HG02852 (cell line): ENCODE measurements around the gene COPE.
"Not testable (repeated sequence)": the region's sequence is repeated elsewhere in the genome, so short reads cannot be mapped to it uniquely, and the experiment has no call there.

ENCODE experiments used
- ATAC-seq: cut with Tn5 transposase; IDR thresholded peaks from one replicate; pipeline ENCODE4 v1.9.1; 2021; ENCODE audit warnings: mild to moderate bottlenecking, moderate library complexity; ENCODE audit not compliant: unreplicated experiment

COPE gene

GRCh38 chr19:18919086-18919899 lies at the start of gene COPE, which contains the start of gene DDX49:
TSS of gene COPE (minus strand) at chr19:18919387. CDS start at chr19:18919348, 39 bp downstream.
TSS of gene DDX49 (plus strand) at chr19:18919715. CDS start at chr19:18919742, 27 bp downstream.
- ATAC-seq: peak; percentile 88

- ATAC-seq: no peak
Measured at GRCh38 chr19:18967358-18968146, 48.4 kb upstream of the COPE start.

- no peak for ATAC-seq
Measured at GRCh38 chr19:18966307-18966706, 47.1 kb upstream of the COPE start.

- no peak for ATAC-seq
Measured at GRCh38 chr19:18964121-18964520, 44.9 kb upstream of the COPE start.

DNA sequence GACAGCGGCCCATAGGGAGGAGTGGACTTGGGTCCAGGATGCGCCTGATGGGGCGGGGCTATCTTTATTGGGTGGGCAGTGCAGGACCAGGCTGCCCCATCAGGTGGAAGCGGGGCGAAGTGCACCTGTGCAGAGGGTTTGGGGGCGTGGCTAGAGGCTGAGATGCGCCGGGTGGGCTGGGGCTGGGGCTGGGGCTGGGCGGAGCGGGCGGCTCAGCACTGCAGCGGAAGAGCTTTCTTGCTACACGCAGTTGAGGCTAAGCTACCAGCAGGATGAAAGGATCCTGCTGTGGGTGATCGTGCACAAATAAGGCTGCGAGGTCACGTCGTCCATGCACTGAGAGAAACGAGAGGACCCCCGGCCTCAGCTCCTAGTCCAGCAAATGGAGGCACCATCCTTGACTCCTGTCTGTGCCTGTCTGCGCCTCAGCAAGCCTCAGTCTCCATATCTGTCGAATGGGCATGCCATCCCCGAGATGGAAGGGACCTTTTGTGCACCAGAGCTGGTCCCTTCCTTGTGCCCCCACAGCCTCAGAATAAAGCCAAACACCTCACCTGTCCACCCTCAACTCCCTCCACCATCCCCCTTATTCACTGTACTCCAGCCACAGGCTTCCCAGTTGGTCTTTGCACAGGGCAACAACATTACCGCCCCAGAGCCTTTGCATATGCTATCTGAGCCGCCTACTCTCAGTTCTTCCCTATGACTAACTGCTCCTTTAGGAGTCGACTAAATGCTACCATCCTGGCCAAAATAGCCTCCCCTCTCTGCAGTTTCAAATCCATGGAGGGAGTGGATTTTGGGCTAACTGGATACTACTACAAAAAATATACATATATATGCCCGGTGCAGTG lies 42.8 kb upstream of the COPE start:
- ATAC-seq: no peak

- ATAC-seq: no peak
Measured at GRCh38 chr19:18960370-18960769, 41.2 kb upstream of the COPE start.

DNA sequence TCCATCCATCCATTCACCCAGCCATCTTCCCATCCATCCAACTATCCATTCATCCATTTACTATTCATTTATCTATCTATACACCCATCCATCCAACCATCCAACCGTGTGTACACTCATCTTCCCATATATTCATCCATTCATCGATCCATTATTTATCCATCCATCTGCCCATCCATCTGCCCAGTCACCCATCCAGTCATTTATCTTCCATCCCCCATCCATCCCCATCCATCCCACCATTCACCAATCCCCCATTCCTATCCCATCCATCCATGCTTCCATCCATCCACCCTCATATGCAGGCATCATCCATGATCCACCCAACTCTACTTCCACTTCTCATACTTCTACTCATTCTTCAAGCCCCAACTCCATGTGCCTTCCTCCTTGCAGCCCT lies 35.9 kb upstream of the COPE start:
- no peak for ATAC-seq

- no peak for ATAC-seq
Measured at GRCh38 chr19:18954094-18954493, 34.9 kb upstream of the COPE start.

DNA sequence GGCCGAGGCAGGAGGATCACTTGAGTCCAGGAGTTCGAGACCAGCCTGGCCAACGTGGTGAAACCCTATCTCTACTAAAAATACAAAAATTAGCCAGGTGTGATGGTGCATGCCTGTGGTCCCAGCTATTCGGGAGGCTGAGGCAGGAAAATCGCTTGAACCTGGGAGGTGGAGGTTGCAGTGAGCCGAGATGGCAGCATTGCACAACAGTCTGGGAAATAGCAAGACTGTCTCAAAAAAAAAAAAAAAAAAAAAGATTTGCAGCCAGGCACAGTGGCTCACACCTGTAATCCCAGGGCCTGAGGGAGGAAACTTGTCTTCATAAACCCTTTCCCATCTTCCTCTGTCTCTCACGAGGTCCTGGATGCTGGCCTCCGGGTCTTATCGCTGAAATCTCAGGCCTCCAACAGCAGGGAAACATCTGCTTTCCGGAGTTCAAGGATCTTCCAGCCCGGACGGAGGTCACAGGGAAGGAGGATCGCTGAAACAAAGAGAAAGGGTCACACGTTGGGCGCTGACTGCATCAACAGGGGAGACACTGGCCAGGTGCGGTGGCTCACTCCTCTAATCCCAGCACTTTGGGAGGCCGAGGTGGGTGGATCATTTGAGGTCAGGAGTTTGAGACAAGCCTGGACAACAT lies 33.3 kb upstream of the COPE start:
- ATAC-seq: not testable (repeated sequence)

- ATAC-seq: no peak
Measured at GRCh38 chr19:18951721-18952281, 32.6 kb upstream of the COPE start.

GRCh38 chr19:18949858-18950257 lies 30.7 kb upstream of the COPE start:
- no peak for ATAC-seq

DNA sequence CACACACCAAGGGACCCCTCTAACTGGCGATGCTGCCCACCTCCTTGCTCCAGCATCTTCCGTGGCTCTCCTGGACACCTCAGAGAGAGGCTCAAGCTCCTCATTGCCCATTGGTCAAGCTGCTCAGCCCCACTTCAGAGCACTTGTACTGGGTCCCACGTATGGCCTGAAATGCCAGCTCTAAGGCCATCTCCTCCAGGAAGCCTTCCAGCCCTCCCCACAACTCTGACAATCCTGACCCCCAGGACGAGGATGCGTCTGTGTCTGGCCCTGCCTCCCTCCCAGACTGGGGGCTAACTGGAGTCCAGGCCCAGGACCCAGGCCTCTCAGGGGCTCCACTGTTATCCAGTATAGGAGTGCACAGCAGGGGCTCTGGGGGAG lies 29.8 kb upstream of the COPE start:
- no peak for ATAC-seq

- no peak for ATAC-seq
Measured at GRCh38 chr19:18948075-18948975, 29.1 kb upstream of the COPE start.

DNA sequence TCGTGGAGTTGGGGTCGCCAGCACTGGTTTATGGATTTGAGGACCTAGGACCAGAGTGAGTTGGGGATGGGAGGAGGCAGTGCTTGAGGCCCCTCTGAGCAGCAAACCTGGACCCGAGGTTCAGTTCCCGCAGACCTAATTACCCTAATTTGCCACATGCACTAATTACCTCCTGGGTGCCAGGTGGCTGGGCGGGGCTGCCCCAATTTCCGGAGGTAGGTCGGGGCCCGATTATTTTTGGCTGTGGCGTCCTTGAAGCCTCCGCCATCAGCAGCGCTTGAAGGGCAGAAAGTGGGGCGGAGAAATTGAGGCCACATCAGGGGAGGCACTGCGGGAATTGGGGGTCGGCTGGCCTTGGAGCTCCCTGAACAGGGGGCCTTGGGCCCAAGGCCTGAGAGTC lies 27.7 kb upstream of the COPE start:
- ATAC-seq: no peak

DNA sequence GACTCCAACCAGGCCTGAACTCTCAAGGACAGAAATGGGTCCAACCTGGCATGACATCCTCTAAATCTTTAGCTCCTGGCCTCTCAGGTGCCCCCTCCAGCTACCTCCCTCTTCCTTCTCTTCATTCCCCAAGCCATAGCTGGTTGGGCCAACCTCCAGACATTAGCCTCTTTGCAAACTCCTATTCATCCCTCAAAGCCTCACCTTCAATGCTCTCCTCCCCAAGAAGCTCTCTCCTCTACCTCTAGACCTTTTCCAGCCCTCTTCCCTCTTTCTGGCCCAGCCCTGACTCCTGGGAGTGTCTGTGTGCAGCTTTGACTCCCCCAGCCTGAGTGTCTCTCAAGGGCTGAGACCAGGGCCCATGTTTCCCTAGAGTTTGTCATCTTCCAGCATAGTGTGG lies 27.1 kb upstream of the COPE start:
- no peak for ATAC-seq

DNA sequence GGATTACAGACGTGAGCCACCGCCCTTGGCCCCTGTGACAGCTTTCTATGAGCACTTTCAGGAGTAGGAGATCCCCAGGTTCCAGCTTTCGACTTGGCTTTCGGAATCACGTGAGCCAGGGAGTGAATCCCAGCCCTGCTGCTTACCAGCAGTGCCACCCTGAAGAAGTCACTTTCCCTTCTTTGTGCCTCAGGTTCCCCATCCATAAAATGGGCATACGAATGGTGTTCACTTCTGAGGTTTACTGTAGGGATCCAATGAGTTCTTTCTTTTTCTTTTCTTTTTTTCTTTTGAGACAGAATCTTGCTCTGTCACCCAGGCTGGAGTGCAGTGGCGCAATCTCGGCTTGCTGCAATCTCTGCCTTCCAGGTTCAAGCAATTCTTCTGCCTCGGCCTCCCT lies 26.1 kb upstream of the COPE start:
- ATAC-seq: no peak

- no peak for ATAC-seq
Measured at GRCh38 chr19:18943465-18943864, 24.3 kb upstream of the COPE start.

- no peak for ATAC-seq
Measured at GRCh38 chr19:18942692-18943091, 23.5 kb upstream of the COPE start.

DNA sequence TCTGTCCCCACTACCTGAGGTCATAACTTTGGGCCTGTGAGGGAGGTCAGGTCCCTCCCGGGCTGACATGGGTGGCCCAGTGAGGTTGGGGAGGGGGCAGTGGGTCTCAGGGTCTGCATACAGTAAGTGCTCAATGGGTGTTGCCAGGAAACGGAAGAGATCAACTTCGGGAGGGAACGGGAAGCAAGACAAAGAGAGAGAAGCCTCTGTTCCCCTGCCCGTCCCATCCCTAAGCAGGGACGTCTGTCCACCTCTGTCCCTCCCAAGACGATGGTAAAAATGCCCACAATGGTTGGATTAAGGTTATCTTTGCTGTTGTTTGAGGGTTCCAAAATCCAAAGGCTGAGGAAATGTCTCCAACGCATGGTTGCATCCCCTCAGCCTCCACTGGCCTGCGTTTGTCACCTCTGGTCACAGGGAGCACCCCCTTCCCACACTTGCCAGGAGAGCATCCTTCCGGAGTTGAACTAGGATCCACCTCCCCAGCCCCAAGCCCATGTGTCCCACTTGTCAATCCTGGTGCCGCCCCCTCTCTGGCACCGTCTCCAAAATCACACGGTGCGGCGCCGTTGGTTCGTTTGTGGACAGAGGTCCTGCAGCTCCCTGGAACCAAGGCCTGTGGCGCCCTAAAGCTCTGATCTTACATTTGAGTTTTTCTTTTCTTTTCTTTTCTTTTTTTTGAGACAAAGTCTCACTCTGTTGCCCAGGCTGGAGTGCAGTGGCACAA lies 22.6 kb upstream of the COPE start:
- ATAC-seq: no peak
